OCI-LY3 (cell line): ENCODE results near the gene PKHD1.
A peak's percentile ranks its signal among the peaks of the same experiment; 100 is the strongest.

ENCODE experiments used
- H2AFZ ChIP-seq: fragments of 200-600, 300-600 bp; shearing (Covaris generic); 2 replicates; pipeline ENCODE4 v1.6.0; 2014; ENCODE audit warnings: antibody characterized with exemption, low read depth, low read length
- H3K27ac ChIP-seq: fragments of 200-600, 300-600 bp; sonication (generic); 2 replicates; pipeline ENCODE4 v1.5.1; 2014; ENCODE audit warnings: mild to moderate bottlenecking, low read length, moderate library complexity, mixed read lengths
- H3K27me3 ChIP-seq: fragments of 200-600, 300-600 bp; sonication (generic); 2 replicates; pipeline ENCODE4 v1.6.1; 2014; ENCODE audit warnings: low read depth, low read length, mixed read lengths
- H3K36me3 ChIP-seq: fragments of 200-600, 300-600 bp; sonication (generic); replicated peaks from 2 replicates; pipeline ENCODE3; 2014; ENCODE audit warnings: low read depth, low read length, mixed read lengths
- H3K4me1 ChIP-seq: fragments of 300-600, 200-600 bp; sonication (generic); 2 replicates; pipeline ENCODE4 v1.6.1; 2014; ENCODE audit warnings: low read length, mixed read lengths
- H3K4me2 ChIP-seq: fragments of 200-600, 300-600 bp; sonication (generic); 2 replicates; pipeline ENCODE4 v1.6.1; 2014; ENCODE audit warnings: low read length, mixed read lengths
- H3K4me3 ChIP-seq: fragments of 300-600, 200-600 bp; sonication (generic); 2 replicates; pipeline ENCODE4 v1.5.1; 2014; ENCODE audit warnings: antibody characterized with exemption, mild to moderate bottlenecking, low read length, moderate library complexity
- H3K79me2 ChIP-seq: fragments of 300-600, 200-600 bp; shearing (Covaris generic); 2 replicates; pipeline ENCODE4 v1.6.1; 2014; ENCODE audit warnings: mild to moderate bottlenecking, low read length, mixed read lengths
- H3K9ac ChIP-seq: fragments of 300-600, 200-600 bp; shearing (Covaris generic); 2 replicates; pipeline ENCODE4 v1.6.0; 2014; ENCODE audit warnings: mild to moderate bottlenecking, low read length, moderate library complexity
- H3K9me3 ChIP-seq: fragments of 200-600, 300-600 bp; shearing (Covaris generic); 2 replicates; pipeline ENCODE4 v1.6.1; 2014; ENCODE audit warnings: low read length, mixed read lengths; ENCODE audit not compliant: insufficient read depth
- H4K20me1 ChIP-seq: fragments of 200-600, 300-600 bp; sonication (generic); 2 replicates; pipeline ENCODE4 v1.6.1; 2016; ENCODE audit warnings: low read length, mixed read lengths; ENCODE audit not compliant: insufficient read depth
- CTCF ChIP-seq: fragments of 200-600, 300-600 bp; sonication (generic); IDR thresholded peaks from 2 replicates; pipeline ENCODE4 v1.5.1; 2014; ENCODE audit warnings: antibody characterized with exemption, low read length, low read depth
- EZH2phosphoT487 ChIP-seq: fragments of 200-600 bp; shearing (Covaris generic); IDR thresholded peaks from 2 replicates; pipeline ENCODE4 v1.6.1; 2018; ENCODE audit warnings: antibody characterized with exemption, mixed run types, low read depth

PKHD1 gene

GRCh38 chr6:52050051-52050405 lies 37.4 kb downstream of the PKHD1 start:
- no peak overlapping the region for H3K27ac ChIP-seq
- no peaks in the 10 kb centered on the region for H3K79me2 ChIP-seq
- H3K27me3 ChIP-seq = peaks cover 37% of the 10 kb centered on the region
- TF ChIP-seq EZH2phosphoT487 (no peak), CTCF (no peak)
- peaks cover 33% of the 10 kb centered on the region for H3K4me1 ChIP-seq
- no peak overlapping the region for H3K9ac ChIP-seq
- peak overlapping the region; percentile 48 for H3K4me2 ChIP-seq
- H2AFZ ChIP-seq = no peak overlapping the region; the same call in 1 of the 2 replicates
- no peaks in the 10 kb centered on the region for H4K20me1 ChIP-seq
- peak overlapping the region; percentile 12; the same call in 1 of the 2 replicates for H3K4me3 ChIP-seq
- no peaks in the 10 kb centered on the region for H3K9me3 ChIP-seq
- H3K36me3 ChIP-seq = no peaks in the 10 kb centered on the region

- Histone ChIP-seq H3K4me3 (peak overlapping the region; percentile 12; the same call in 1 of the 2 replicates), H2AFZ (no peak overlapping the region; the same call in 1 of the 2 replicates), H3K36me3 (no peaks in the 10 kb centered on the region), H3K4me2 (peak overlapping the region; percentile 48), H3K79me2 (no peaks in the 10 kb centered on the region), H3K9ac (no peak overlapping the region), H3K27ac (no peak overlapping the region), H3K4me1 (peaks cover 39% of the 10 kb centered on the region), H3K27me3 (peaks cover 37% of the 10 kb centered on the region), H3K9me3 (no peaks in the 10 kb centered on the region), H4K20me1 (no peaks in the 10 kb centered on the region)
- TF ChIP-seq CTCF (peak; percentile 94), EZH2phosphoT487 (no peak)
Observed at GRCh38 chr6:52049252-52050050, 38.0 kb downstream of the PKHD1 start.

- Histone ChIP-seq H3K4me2 (no peak overlapping the region), H3K27me3 (peaks cover 21% of the 10 kb centered on the region), H3K36me3 (no peaks in the 10 kb centered on the region), H3K27ac (no peak overlapping the region), H2AFZ (no peak overlapping the region), H3K9ac (no peak overlapping the region), H3K9me3 (no peaks in the 10 kb centered on the region), H3K4me3 (no peak overlapping the region), H3K4me1 (peaks cover 40% of the 10 kb centered on the region), H4K20me1 (no peaks in the 10 kb centered on the region), H3K79me2 (no peaks in the 10 kb centered on the region)
- TF ChIP-seq EZH2phosphoT487 (no peak), CTCF (no peak)
Observed at GRCh38 chr6:52046456-52046855, 41.0 kb downstream of the PKHD1 start.

GRCh38 chr6:52045481-52045880 lies 41.9 kb downstream of the PKHD1 start:
- Histone ChIP-seq H3K4me3 (peak overlapping the region; percentile 45), H3K36me3 (no peaks in the 10 kb centered on the region), H3K79me2 (no peaks in the 10 kb centered on the region), H3K27me3 (peaks cover 11% of the 10 kb centered on the region), H3K9ac (no peak overlapping the region), H4K20me1 (no peaks in the 10 kb centered on the region), H3K4me1 (peaks cover 40% of the 10 kb centered on the region), H3K27ac (no peak overlapping the region), H3K4me2 (peak overlapping the region; percentile 65), H3K9me3 (no peaks in the 10 kb centered on the region), H2AFZ (no peak overlapping the region; the same call in 1 of the 2 replicates)
- TF ChIP-seq CTCF (no peak), EZH2phosphoT487 (no peak)
